GM15510 (cell line): ENCODE data around the gene GPRIN3.

ENCODE experiments used
- POLR2A ChIP-seq: IDR thresholded peaks from 3 replicates; pipeline ENCODE4 v1.6.1; 2011; ENCODE audit warnings: borderline replicate concordance; ENCODE audit not compliant: insufficient read length; ENCODE audit errors: extremely low read depth

Gene GPRIN3

GRCh38 chr4:89230271-89230670 is 77.3 kb downstream of the GPRIN3 start:
- no peak for TF ChIP-seq POLR2A

- no peak for TF ChIP-seq POLR2A
These were observed 80.7 kb downstream of the GPRIN3 start for GRCh38 chr4:89226665-89227574.

- TF ChIP-seq POLR2A: no peak
These were observed 85.4 kb downstream of the GPRIN3 start for GRCh38 chr4:89222170-89222569.

- TF ChIP-seq POLR2A: no peak
These were observed 86.3 kb downstream of the GPRIN3 start for GRCh38 chr4:89221167-89221867.

GRCh38 chr4:89218587-89218986 is 89.0 kb downstream of the GPRIN3 start:
- TF ChIP-seq POLR2A: no peak

- no peak for TF ChIP-seq POLR2A
These were observed 90.0 kb downstream of the GPRIN3 start for GRCh38 chr4:89217604-89218003.

GRCh38 chr4:89216866-89217265 is 90.7 kb downstream of the GPRIN3 start:
- TF ChIP-seq POLR2A: no peak

- no peak for TF ChIP-seq POLR2A
These were observed 91.2 kb downstream of the GPRIN3 start for GRCh38 chr4:89216422-89216821.

GRCh38 chr4:89215736-89216135 is 91.9 kb downstream of the GPRIN3 start:
- TF ChIP-seq POLR2A: no peak

- no peak for TF ChIP-seq POLR2A
These were observed 93.3 kb downstream of the GPRIN3 start for GRCh38 chr4:89214308-89214707.

- TF ChIP-seq POLR2A: no peak
These were observed 94.3 kb downstream of the GPRIN3 start for GRCh38 chr4:89213382-89213701.

- TF ChIP-seq POLR2A: no peak
These were observed 94.8 kb downstream of the GPRIN3 start for GRCh38 chr4:89212666-89213381.

- no peak for TF ChIP-seq POLR2A
These were observed 103.0 kb downstream of the GPRIN3 start for GRCh38 chr4:89204624-89205023.

- no peak for TF ChIP-seq POLR2A
These were observed 103.7 kb downstream of the GPRIN3 start for GRCh38 chr4:89203902-89204301.

- no peak for TF ChIP-seq POLR2A
These were observed 109.7 kb downstream of the GPRIN3 start for GRCh38 chr4:89197920-89198319.
